OCI-LY3 (cell line): ENCODE results near the gene HSBP1L1.

Experiments
- CTCF ChIP-seq: fragments of 200-600, 300-600 bp; sonication (generic); IDR thresholded peaks from 2 replicates; pipeline ENCODE4 v1.5.1; 2014; ENCODE audit warnings: antibody characterized with exemption, low read length, low read depth
- EZH2phosphoT487 ChIP-seq: fragments of 200-600 bp; shearing (Covaris generic); IDR thresholded peaks from 2 replicates; pipeline ENCODE4 v1.6.1; 2018; ENCODE audit warnings: antibody characterized with exemption, mixed run types, low read depth

DNA sequence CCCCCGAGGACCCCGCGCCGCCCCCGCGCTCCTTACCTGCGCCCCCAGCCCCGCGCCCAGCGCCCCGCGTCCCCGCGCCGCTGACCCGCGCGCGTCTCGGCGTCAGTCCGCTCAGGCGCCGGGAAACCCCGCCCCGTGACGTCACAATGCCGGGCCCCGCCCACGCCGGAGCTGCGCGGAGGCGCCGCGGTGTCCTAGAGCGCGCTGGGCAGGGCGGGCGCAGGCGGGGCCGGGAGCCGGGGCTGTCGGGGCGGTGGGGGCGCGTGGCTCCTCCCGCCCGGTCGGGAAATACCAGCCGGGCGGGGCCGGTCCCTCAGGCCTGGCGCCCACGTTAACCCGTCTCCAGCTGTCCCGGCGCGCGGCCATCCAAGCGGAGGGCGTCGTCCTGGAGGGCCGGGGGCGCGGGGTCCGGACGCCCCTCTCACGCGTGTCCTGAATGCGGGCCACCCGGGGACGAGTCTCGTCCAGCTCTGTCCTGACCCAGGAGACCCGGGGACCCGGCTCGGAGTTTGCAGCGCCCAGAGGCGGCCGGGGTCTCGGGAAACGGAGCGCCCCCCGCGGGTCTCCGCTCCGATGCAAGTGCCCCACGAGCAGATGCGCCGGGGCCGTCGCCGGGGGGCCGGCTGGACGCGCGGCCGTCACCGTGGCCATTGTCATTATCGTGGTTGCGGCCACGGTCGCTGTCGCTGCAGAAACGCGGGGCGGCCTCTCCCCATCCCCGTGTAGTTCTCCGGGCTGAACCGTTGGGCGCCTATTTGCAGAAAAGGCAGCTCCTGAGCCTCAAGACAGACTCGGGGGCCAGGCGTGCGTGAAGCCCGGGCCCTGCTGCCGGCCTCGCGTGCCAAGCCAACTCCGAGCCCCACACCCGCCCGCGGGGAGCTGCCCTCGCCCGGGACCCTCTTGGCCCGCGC is 12.6 kb upstream of the HSBP1L1 start, which contains the start of gene SLC66A2:
- 0 out of 2 replicates have a peak, but pooled peaks have one; percentile 16 for TF ChIP-seq CTCF
- TF ChIP-seq EZH2phosphoT487, result no peak
